ENCODE measurements around the gene RAD51B.

DNA sequence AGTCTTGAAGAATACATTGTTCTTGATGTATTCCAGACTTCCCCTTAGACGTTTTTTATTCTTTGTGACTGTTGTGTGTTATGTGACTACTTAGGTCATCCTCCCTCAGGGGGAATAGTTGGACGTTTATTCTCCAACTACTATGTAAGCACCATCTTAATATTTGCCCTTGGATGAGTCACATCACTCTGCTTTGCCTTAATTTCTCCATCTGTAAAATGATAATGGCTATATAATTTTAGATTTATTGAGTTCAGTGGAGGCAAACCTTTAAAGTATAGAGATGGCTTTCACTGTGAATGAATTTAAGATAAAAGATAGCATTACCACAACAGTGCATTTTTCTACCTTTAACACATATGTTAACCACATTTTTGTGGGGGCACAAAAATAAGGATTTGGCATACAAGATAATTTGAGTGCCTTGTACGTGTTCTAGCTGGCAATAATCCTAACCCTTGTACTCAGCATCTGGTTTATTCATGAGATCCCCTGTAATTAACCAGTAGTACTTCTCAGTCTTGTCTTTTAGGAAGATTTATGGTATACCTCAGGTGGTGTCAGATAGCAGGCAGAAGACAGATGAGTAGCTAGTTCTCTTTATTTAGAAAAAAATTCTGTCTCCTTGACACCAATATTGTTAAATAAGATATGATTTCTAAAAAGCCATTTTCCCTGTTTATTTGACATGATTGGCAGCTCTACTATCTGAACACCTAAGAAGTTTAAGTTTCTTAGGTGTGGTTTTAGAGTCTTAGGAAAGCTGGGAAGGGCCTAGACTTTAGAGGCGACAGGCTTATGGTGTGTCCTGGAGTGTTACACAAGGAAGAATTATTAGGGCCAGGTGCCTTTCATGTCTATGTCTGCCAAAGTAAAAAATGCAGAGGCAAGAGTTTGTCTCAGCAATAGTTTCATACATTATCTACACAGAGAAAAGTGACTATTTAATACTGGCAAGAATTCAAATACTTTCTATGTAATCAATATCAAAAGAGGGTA lies 152.3 kb downstream of the RAD51B start:
- TF ChIP-seq YY1 (IDR thresholded peaks at IDR 0.05; ENCODE audit: insufficient read depth, insufficient read length) (no peak), SUZ12 (IDR thresholded peaks at IDR 0.05; ENCODE audit: extremely low read depth, insufficient read depth, insufficient read length) (no peak)
